ENCODE measurements around the gene ADGRL1.

Gene ADGRL1

DNA sequence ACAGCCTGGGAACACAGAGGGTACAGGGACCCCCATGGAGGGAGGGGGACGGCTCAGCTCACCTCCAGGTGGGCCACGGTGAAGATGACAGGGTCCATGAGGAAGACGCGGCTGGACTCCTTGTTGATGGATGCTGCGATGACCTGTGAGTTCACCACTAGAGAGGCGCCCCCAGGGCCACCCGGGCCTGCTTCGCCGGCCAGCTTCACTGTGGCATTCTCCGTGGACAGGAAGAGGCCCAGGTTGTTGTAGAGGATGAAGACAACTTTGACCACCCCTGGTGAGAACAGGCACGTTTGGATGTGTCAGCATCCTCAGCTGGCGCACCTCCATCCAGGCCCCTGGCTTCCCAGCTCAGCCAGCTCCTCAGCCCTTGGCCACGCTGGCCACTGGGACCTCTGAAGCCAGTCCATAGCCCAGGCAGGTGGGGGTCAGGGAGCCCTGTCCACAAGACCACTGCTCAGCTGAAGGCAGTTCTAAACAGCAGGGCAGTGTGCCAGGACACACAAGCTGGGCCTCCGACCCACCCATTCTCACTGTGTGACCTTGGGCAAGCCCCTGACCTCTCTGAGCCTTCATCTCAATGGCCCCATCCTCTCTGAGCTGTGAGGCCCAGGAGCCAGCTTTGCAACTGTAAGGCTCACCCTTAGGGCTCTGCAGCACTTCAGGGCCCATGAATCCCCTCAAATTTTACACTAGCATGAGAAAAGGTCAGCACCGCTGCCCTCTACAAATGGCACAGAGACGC, 47.5 kb downstream of the ADGRL1 start:
- Histone ChIP-seq H3K27ac (ENCODE audit: low read depth, low read length, severe bottlenecking) (no peak overlapping the region), H3K4me1 (ENCODE audit: control insufficient read depth, insufficient read depth, low read length, poor library complexity, severe bottlenecking) (no peaks in the 10 kb centered on the region), H3K4me3 (ENCODE audit: extremely low read depth, insufficient read depth, low read length, poor library complexity, severe bottlenecking) (no peak overlapping the region), H3K9me3 (ENCODE audit: control insufficient read depth, low read length) (no peaks in the 10 kb centered on the region), H3K36me3 (ENCODE audit: control insufficient read depth, insufficient read depth, low read length) (peaks cover 49% of the 10 kb centered on the region)
- WGBS, 2 experiments (ENCODE audit: insufficient coverage in 2 of 2): 95 to 97% methylated on average over 7 to 16 of the region's 16 CpGs

DNA sequence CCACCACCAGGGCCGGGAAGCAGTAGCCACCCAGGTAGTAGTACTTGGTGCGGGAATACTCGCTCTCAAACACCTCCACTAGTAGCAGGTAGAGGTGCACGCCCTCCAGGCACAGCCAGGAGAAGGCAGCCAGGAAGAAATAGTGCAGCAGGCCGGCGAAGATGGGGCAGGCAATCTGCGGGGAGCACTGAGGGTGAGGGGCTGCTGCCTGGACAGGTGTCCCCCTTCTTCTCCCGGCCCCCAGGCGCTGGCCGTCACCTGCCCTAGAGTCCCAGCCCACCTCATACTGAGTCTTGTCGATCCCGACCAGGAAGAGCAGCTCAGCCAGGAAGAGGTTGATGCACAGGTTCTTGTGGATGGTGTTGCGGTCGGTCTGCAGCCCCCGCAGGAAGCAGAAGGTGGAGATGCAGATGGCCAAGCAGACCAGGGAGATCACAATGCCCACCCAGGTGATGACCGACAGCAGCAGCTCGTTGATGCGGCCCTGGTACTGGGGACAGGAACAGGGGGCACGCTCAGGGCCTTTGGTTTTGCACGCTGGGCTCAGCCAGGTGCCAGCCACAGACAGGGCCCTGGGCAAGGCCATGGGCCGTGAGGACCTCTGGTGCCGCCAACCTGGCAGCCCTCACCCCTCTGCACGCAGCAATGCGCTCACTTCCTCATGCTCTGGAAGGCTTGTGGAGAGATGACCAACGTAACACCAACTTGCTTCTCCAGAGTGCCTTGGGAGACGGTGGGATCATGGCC, 48.8 kb downstream of the ADGRL1 start:
- Histone ChIP-seq H3K27ac (ENCODE audit: low read depth, low read length, severe bottlenecking) (no peak overlapping the region), H3K36me3 (ENCODE audit: control insufficient read depth, insufficient read depth, low read length) (peaks cover 51% of the 10 kb centered on the region), H3K4me3 (ENCODE audit: extremely low read depth, insufficient read depth, low read length, poor library complexity, severe bottlenecking) (no peak overlapping the region), H3K4me1 (ENCODE audit: control insufficient read depth, insufficient read depth, low read length, poor library complexity, severe bottlenecking) (no peaks in the 10 kb centered on the region), H3K9me3 (ENCODE audit: control insufficient read depth, low read length) (no peaks in the 10 kb centered on the region)
- 95 to 96% methylated on average over 20 to 21 of the region's 26 CpGs for WGBS, 2 experiments (ENCODE audit: insufficient coverage in 2 of 2)

DNA sequence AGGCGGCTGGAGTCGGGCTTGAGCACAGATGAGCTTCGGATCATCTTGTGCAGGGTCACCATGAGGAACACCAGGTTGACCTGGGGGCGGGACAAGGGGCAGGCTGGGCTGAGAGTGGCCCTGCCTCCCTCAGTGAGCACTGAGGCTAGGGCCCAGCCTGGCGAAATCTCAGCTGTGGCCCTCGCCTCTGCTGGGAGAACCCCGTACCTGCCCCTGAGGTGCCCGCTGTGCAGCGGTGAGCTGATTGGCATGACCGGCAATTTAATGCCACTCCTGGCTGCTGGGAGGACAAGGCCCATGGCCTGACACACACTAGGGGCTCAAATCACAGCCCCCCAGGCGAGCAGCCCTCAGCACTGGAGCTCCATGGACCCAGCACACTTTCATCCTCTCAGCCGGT, 49.8 kb downstream of the ADGRL1 start:
- peaks cover 53% of the 10 kb centered on the region for H3K36me3 ChIP-seq (ENCODE audit: control insufficient read depth, insufficient read depth, low read length)
- H3K4me3 ChIP-seq (ENCODE audit: extremely low read depth, insufficient read depth, low read length, poor library complexity, severe bottlenecking): no peak overlapping the region
- H3K4me1 ChIP-seq (ENCODE audit: control insufficient read depth, insufficient read depth, low read length, poor library complexity, severe bottlenecking): no peaks in the 10 kb centered on the region
- WGBS, 2 experiments (ENCODE audit: insufficient coverage in 2 of 2): 98 to 99% methylated on average over 10 of the region's 12 CpGs
- no peaks in the 10 kb centered on the region for H3K9me3 ChIP-seq (ENCODE audit: control insufficient read depth, low read length)
- no peak overlapping the region for H3K27ac ChIP-seq (ENCODE audit: low read depth, low read length, severe bottlenecking)

DNA sequence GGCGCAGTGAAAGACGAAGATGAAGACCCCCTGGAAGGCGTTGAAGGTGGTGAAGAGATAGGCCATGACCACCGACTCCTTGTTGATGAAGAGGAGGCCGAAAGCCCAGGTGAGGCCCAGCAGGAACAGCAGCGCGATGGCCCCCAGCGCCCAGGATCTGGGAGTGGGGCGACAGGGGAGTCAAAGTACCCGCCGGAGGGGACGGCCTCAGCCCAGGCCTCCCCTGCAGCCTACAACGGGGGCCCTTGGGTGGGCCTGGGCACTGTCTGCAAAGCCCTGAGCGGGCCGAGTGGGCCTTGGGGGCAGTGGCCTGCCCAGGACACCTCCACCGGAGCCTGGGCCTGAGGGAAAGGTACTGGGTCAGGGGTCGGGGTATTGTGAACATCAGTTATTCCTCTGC, 50.6 kb downstream of the ADGRL1 start:
- Histone ChIP-seq H3K4me1 (ENCODE audit: control insufficient read depth, insufficient read depth, low read length, poor library complexity, severe bottlenecking) (no peaks in the 10 kb centered on the region), H3K9me3 (ENCODE audit: control insufficient read depth, low read length) (no peaks in the 10 kb centered on the region), H3K27ac (ENCODE audit: low read depth, low read length, severe bottlenecking) (no peak overlapping the region), H3K4me3 (ENCODE audit: extremely low read depth, insufficient read depth, low read length, poor library complexity, severe bottlenecking) (no peak overlapping the region), H3K36me3 (ENCODE audit: control insufficient read depth, insufficient read depth, low read length) (peaks cover 49% of the 10 kb centered on the region)
- 91 to 94% methylated on average over 13 of the region's 17 CpGs for WGBS, 2 experiments (ENCODE audit: insufficient coverage in 2 of 2)

DNA sequence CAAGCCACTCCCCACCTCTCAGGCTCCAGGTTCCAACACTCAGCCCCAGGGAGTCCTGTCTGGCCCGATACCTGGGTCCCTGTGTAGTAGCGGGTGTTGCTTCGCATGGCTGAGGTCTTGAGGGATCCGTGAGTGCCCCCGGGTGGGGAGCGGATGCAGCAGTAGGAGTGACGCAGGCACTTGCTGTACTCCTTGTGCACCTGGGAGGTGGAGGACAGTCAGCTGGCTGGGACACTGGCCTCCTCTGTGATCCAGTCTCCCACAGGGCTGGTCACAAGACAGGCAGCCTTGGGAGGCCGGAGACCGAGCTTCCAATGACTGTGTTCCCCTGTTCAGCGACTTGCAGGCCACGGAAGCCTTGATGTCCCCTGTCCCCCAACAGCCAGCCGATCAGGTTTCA, 53.3 kb downstream of the ADGRL1 start:
- peaks cover 10% of the 10 kb centered on the region for H3K4me1 ChIP-seq (ENCODE audit: control insufficient read depth, insufficient read depth, low read length, poor library complexity, severe bottlenecking)
- H3K27ac ChIP-seq (ENCODE audit: low read depth, low read length, severe bottlenecking): no peak overlapping the region
- no peak overlapping the region for H3K4me3 ChIP-seq (ENCODE audit: extremely low read depth, insufficient read depth, low read length, poor library complexity, severe bottlenecking)
- peaks cover 36% of the 10 kb centered on the region for H3K36me3 ChIP-seq (ENCODE audit: control insufficient read depth, insufficient read depth, low read length)
- H3K9me3 ChIP-seq (ENCODE audit: control insufficient read depth, low read length): no peaks in the 10 kb centered on the region
- WGBS, 2 experiments (ENCODE audit: insufficient coverage in 2 of 2): 93 to 95% methylated on average over 12 of the region's 12 CpGs

DNA sequence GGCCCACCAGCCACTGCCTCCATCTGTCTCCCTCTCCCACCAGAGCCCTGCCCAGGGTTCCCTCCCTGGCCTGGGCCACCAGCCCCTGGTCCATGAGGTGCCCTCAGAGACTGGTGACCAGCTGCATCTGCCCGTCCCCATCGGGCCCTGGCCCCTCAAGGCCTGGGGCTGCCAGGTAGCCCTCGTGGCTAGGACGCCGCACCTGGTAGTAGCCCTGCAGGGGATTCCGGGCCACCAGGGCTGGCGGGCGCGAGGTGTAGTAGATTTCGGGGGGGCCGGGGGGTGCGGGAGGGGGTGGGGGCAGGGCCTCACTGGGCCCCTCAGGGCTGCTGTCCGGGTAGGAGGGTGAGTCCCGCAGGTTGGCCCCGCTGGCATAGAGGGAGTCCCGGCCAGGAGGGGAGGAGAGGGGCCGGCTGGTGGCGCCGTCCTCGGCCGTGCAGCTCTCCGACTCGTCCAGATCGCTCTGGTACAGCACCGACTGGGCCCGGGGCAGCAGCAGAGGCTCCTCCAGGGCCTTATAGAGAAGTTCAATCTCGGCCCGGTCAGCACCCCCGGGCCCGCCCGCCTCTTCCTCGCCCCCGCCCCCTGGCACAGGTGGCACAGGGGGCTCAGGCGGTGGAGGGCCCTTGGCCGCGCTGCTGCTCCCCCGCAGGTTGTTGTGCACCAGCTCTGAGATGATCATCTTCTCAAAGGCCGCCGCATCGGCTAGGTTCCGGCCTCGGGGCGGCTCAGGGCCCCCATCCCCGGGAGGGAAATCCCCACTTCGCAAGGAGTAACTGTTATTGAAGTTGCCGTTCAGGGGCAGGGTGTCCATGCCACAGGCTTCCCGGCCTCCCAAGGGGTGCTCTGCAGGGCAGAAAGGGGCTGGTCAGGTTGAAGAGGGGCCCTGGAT, 55.0 kb downstream of the ADGRL1 start:
- Histone ChIP-seq H3K4me3 (ENCODE audit: extremely low read depth, insufficient read depth, low read length, poor library complexity, severe bottlenecking) (no peak overlapping the region), H3K36me3 (ENCODE audit: control insufficient read depth, insufficient read depth, low read length) (peaks cover 25% of the 10 kb centered on the region), H3K27ac (ENCODE audit: low read depth, low read length, severe bottlenecking) (no peak overlapping the region), H3K9me3 (ENCODE audit: control insufficient read depth, low read length) (no peaks in the 10 kb centered on the region), H3K4me1 (ENCODE audit: control insufficient read depth, insufficient read depth, low read length, poor library complexity, severe bottlenecking) (peaks cover 10% of the 10 kb centered on the region)
- WGBS, 2 experiments (ENCODE audit: insufficient coverage in 2 of 2): 97 to 98% methylated on average over 30 to 37 of the region's 47 CpGs

DNA sequence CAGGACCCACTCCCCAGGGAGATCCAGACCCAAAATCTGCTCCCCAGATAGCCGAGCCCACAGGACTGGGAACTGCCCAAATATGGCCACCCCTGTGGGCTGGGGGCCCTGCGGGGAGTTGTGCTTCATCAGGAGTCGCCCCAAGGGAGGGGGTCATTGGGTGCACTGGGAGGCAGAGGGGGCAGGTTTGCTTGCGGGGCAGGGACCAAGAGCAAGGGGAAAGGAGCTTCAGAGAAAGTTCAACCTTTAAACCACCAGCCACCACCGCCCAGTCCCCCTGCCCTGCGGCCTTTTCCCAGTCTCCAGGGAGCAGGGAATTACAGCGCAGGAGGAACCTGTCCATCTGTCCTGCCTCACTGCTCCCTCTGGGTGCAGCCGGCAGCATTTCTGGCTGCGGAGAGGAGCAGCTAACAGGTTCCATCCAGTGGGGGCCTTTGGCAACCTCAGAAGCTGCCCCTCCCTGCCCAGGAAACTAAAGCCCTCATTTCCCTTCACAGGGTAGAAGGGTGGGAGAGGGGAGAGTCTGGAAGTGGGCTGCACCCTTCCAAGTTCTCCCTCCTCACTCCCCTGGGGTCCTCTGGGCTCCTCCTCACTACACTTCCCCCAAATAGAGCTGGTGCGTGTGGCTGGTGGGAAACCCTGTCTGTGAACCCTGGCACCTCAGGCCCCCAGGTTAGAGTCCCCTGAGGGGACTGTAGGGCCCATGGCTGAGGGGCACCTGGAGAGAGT, 55.8 kb downstream of the ADGRL1 start:
- Histone ChIP-seq H3K4me1 (ENCODE audit: control insufficient read depth, insufficient read depth, low read length, poor library complexity, severe bottlenecking) (peaks cover 10% of the 10 kb centered on the region), H3K9me3 (ENCODE audit: control insufficient read depth, low read length) (no peaks in the 10 kb centered on the region), H3K4me3 (ENCODE audit: extremely low read depth, insufficient read depth, low read length, poor library complexity, severe bottlenecking) (no peak overlapping the region), H3K27ac (ENCODE audit: low read depth, low read length, severe bottlenecking) (no peak overlapping the region), H3K36me3 (ENCODE audit: control insufficient read depth, insufficient read depth, low read length) (peaks cover 19% of the 10 kb centered on the region)
- 87 to 97% methylated on average over 6 to 7 of the region's 10 CpGs for WGBS, 2 experiments (ENCODE audit: insufficient coverage in 2 of 2)

DNA sequence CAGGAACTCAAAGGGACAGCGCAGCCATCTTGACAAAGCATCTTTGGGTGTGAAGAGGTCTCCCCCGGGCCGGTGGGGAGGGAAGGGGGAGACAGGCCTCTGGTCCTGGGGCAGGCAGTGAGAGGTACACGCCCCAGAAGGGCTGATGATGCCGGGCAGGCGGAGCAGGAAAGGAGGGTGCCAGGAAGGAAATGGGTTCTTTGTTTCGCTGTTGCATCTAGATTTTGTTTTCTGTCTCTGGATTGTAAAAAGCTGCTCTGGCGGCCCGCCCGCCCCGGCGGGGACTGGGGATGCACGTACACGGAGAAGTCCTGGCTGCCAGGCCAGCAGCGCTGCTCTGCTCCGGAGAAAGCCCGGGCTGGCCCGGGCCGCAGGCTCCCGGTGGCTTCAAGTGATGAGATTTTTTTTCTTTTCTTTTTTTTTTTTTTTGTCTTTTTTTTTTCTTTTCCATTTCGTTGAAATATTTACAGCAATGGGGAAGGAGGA, 56.4 kb downstream of the ADGRL1 start:
- Histone ChIP-seq H3K36me3 (ENCODE audit: control insufficient read depth, insufficient read depth, low read length) (peaks cover 13% of the 10 kb centered on the region), H3K4me3 (ENCODE audit: extremely low read depth, insufficient read depth, low read length, poor library complexity, severe bottlenecking) (no peak overlapping the region), H3K4me1 (ENCODE audit: control insufficient read depth, insufficient read depth, low read length, poor library complexity, severe bottlenecking) (peaks cover 10% of the 10 kb centered on the region), H3K27ac (ENCODE audit: low read depth, low read length, severe bottlenecking) (no peak overlapping the region), H3K9me3 (ENCODE audit: control insufficient read depth, low read length) (no peaks in the 10 kb centered on the region)
- 91 to 92% methylated on average over 9 to 15 of the region's 21 CpGs for WGBS, 2 experiments (ENCODE audit: insufficient coverage in 2 of 2)

DNA sequence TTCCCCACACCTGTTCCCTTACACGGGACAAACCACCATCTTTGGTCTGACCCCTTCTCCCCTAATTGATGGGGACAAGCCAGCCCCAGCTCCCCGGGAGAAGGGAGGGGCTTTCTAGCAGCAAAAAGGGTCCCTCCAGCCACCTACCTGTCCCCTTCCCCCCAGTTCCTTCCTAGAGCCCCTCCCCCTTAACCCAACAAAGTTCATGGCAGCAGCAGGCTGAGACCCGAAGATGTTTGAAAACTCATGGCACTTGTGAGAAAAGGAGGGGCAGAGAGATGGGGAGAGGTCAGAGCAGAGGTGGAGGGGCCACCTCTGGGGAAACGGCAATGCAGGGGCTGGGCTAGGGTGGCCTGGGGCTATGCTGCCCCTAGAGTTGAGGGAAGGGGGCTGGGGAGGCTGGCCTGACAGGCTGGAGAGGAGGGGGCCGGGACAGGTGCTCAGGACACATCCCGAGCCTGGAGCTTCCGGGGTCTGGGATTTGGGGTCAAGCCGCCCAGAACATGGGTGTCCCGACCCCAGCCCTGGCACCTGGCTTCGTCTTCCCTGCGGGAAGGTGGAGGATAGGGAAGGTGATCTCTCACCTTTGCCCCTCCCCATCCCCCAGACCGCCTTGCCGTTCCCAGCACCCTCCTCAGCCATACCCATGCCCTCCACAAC, 57.1 kb downstream of the ADGRL1 start:
- H3K4me3 ChIP-seq (ENCODE audit: extremely low read depth, insufficient read depth, low read length, poor library complexity, severe bottlenecking): no peak overlapping the region
- H3K36me3 ChIP-seq (ENCODE audit: control insufficient read depth, insufficient read depth, low read length): peaks cover 13% of the 10 kb centered on the region
- H3K27ac ChIP-seq (ENCODE audit: low read depth, low read length, severe bottlenecking): peak overlapping the region; percentile 10
- H3K4me1 ChIP-seq (ENCODE audit: control insufficient read depth, insufficient read depth, low read length, poor library complexity, severe bottlenecking): peaks cover 10% of the 10 kb centered on the region
- WGBS, 2 experiments (ENCODE audit: insufficient coverage in 2 of 2): 84 to 89% methylated on average over 6 of the region's 13 CpGs
- no peaks in the 10 kb centered on the region for H3K9me3 ChIP-seq (ENCODE audit: control insufficient read depth, low read length)
